Measurements from ENCODE around the gene AKAP8L. TPM values are rescaled to one million over a fixed set of nuclear protein-coding genes. Genes with fewer than 3 reads are reported as not detected.

Gene AKAP8L
- total and polyA plus RNA-seq, 2 donors (not counting 1 experiment from before 2014, with no cell fraction given) = 184 to 211 TPM

DNA sequence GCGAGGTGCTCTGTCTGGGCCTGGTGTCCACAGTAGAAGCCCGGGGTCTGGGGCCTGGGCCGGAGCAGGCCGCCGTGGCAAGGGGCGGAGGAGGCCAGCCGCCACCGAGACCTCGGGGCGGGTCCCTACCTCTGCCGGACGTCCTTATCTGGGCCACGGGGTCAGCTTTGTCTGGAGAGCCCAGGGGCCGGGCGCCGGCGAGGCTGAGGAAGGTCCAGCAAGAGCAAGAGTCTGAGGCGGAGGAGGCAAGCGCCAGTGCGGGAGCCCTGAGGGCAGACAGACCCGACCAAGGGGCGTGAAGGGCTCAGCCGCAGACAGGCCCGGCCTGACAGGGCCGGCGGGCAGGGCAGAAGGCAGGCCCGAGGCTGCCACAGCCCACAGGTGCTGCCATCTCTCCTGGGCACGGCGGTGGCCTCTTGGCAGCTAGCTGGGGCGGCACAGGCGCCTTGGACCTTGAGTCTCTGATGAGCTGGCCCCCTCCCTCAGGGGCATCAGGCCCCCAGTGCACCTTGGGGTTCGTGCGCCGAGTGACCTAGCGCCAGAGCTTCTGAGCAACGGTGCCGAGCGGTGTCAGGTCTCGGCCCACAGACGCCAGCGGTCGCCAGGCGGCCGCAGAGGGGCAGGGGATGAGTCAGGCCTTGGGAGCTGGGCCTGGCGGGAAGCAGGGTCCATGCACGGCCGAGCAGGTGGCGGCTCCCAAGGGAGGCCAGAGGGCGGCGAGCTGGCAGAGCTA, 20.1 kb downstream of the AKAP8L start:
- no peak overlapping the region for H2AFZ ChIP-seq (ENCODE audit: insufficient read depth, low read depth, low read length, poor library complexity, severe bottlenecking)
- no peak overlapping the region for H3K4me2 ChIP-seq (replicated peaks; ENCODE audit: low read depth, low read length, poor library complexity, severe bottlenecking)
- H3K36me3 ChIP-seq (replicated peaks in 1 of 2; ENCODE audit: control extremely low read depth in 1 of 2, control insufficient read depth in 1 of 2, extremely low read depth in 1 of 2, insufficient read depth in 2 of 2, low read length in 1 of 2) = peaks cover 4 to 82% of the 10 kb centered on the region in 2 experiments
- no peak for TF ChIP-seq EZH2 (IDR thresholded peaks at IDR 0.05; ENCODE audit: borderline replicate concordance, insufficient read depth, low read depth, low read length, poor library complexity, severe bottlenecking)
- TF ChIP-seq, protein P1, sequence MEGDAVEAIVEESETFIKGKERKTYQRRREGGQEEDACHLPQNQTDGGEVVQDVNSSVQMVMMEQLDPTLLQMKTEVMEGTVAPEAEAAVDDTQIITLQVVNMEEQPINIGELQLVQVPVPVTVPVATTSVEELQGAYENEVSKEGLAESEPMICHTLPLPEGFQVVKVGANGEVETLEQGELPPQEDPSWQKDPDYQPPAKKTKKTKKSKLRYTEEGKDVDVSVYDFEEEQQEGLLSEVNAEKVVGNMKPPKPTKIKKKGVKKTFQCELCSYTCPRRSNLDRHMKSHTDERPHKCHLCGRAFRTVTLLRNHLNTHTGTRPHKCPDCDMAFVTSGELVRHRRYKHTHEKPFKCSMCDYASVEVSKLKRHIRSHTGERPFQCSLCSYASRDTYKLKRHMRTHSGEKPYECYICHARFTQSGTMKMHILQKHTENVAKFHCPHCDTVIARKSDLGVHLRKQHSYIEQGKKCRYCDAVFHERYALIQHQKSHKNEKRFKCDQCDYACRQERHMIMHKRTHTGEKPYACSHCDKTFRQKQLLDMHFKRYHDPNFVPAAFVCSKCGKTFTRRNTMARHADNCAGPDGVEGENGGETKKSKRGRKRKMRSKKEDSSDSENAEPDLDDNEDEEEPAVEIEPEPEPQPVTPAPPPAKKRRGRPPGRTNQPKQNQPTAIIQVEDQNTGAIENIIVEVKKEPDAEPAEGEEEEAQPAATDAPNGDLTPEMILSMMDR (IDR thresholded peaks at IDR 0.05) = no peak
- peaks cover 55% of the 10 kb centered on the region for H4K20me1 ChIP-seq (ENCODE audit: control insufficient read depth, insufficient read depth, low read length, poor library complexity, severe bottlenecking)
- no peak overlapping the region for H3K27ac Mint-ChIP-seq
- no peak overlapping the region for H3K27ac ChIP-seq (ENCODE audit: low read length in 2 of 2)
- ChIA-PET CTCF (no interaction called here), POLR2A (no interaction called here)
- H3K9me3 Mint-ChIP-seq (ENCODE audit: insufficient read depth) = no peaks in the 10 kb centered on the region
- peaks cover 9% of the 10 kb centered on the region for H3K4me1 Mint-ChIP-seq
- WGBS (ENCODE audit: insufficient coverage) = 96% methylated on average over 49 of the region's 50 CpGs
- no peaks in the 10 kb centered on the region for H3K27me3 Mint-ChIP-seq
- DNase-seq (no peak), ATAC-seq (ENCODE audit: low read depth) (no peak)
- H3K4me3 Mint-ChIP-seq = no peak overlapping the region
- H3K4me1 ChIP-seq (ENCODE audit: control insufficient read depth in 2 of 2, insufficient read depth in 2 of 2, low read length in 2 of 2) = no peaks in the 10 kb centered on the region
- no peak overlapping the region for H3K4me3 ChIP-seq (ENCODE audit: control extremely low read depth in 1 of 5, extremely low read depth in 1 of 5, insufficient read depth in 1 of 5, low read depth in 2 of 5, low read length in 4 of 5)
- no peaks in the 10 kb centered on the region for H3K9me3 ChIP-seq (ENCODE audit: control extremely low read depth in 1 of 3, control insufficient read depth in 2 of 3, insufficient read depth in 1 of 3, low read length in 2 of 3)
- no peak overlapping the region for H3K9ac ChIP-seq (ENCODE audit: low read length)
- H3K79me2 ChIP-seq (ENCODE audit: control insufficient read depth, insufficient read depth, low read length) = peaks cover 49% of the 10 kb centered on the region
- intact Hi-C loops (cut with micrococcal nuclease) = no loop called here
- no peaks in the 10 kb centered on the region for H3K27me3 ChIP-seq (replicated peaks in 1 of 4; ENCODE audit: control extremely low read depth in 1 of 4, control insufficient read depth in 3 of 4, insufficient read depth in 4 of 4, low read length in 3 of 4)

DNA sequence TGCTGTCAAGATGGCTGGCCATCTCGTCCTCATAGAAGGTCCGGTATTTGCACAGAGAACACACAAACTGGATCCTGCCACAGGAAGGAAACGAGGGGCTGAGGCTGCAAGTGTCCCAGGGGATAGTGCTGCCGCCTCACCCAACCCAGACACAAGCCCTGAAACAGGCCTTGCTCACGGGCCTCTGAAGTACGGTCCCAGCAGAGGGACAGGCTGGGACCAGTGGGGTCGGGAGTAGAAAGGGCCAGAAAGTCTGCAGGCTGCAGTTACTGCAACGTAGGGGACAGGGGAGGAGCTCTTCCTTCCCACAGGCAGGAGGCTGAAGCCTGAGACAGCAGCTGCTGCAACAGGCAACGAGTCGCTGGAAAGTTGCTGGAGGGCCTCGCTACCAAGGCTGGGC, 21.0 kb downstream of the AKAP8L start:
- no peak overlapping the region for H3K4me2 ChIP-seq (replicated peaks; ENCODE audit: low read depth, low read length, poor library complexity, severe bottlenecking)
- Mint-ChIP-seq H3K4me3 (no peak overlapping the region), H3K9me3 (ENCODE audit: insufficient read depth) (no peaks in the 10 kb centered on the region), H3K27me3 (no peaks in the 10 kb centered on the region), H3K4me1 (peaks cover 3% of the 10 kb centered on the region), H3K27ac (no peak overlapping the region)
- no peak for ATAC-seq (ENCODE audit: low read depth)
- H3K79me2 ChIP-seq (ENCODE audit: control insufficient read depth, insufficient read depth, low read length) = peaks cover 44% of the 10 kb centered on the region
- H3K36me3 ChIP-seq (replicated peaks in 1 of 2; ENCODE audit: control extremely low read depth in 1 of 2, control insufficient read depth in 1 of 2, extremely low read depth in 1 of 2, insufficient read depth in 2 of 2, low read length in 1 of 2) = peaks cover 4 to 78% of the 10 kb centered on the region in 2 experiments
- H3K4me3 ChIP-seq (ENCODE audit: control extremely low read depth in 1 of 5, extremely low read depth in 1 of 5, insufficient read depth in 1 of 5, low read depth in 2 of 5, low read length in 4 of 5) = no peak overlapping the region
- H4K20me1 ChIP-seq (ENCODE audit: control insufficient read depth, insufficient read depth, low read length, poor library complexity, severe bottlenecking) = peaks cover 46% of the 10 kb centered on the region
- no peak for DNase-seq
- no peaks in the 10 kb centered on the region for H3K27me3 ChIP-seq (replicated peaks in 1 of 4; ENCODE audit: control extremely low read depth in 1 of 4, control insufficient read depth in 3 of 4, insufficient read depth in 4 of 4, low read length in 3 of 4)
- no peak overlapping the region for H2AFZ ChIP-seq (ENCODE audit: insufficient read depth, low read depth, low read length, poor library complexity, severe bottlenecking)
- WGBS (ENCODE audit: insufficient coverage) = 59% methylated on average over 11 of the region's 11 CpGs
- TF ChIP-seq, protein P1 (IDR thresholded peaks at IDR 0.05) = no peak
- TF ChIP-seq EZH2 (IDR thresholded peaks at IDR 0.05; ENCODE audit: borderline replicate concordance, insufficient read depth, low read depth, low read length, poor library complexity, severe bottlenecking) = no peak
- no peaks in the 10 kb centered on the region for H3K4me1 ChIP-seq (ENCODE audit: control insufficient read depth in 2 of 2, insufficient read depth in 2 of 2, low read length in 2 of 2)
- intact Hi-C loops (cut with micrococcal nuclease) = no loop called here
- no peak overlapping the region for H3K27ac ChIP-seq (ENCODE audit: low read length in 2 of 2)
- ChIA-PET CTCF (no interaction called here), POLR2A (no interaction called here)
- H3K9ac ChIP-seq (ENCODE audit: low read length) = no peak overlapping the region
- no peaks in the 10 kb centered on the region for H3K9me3 ChIP-seq (ENCODE audit: control extremely low read depth in 1 of 3, control insufficient read depth in 2 of 3, insufficient read depth in 1 of 3, low read length in 2 of 3)
